ENCODE data around the gene USP3. TPM values are rescaled to one million over a fixed set of nuclear protein-coding genes. Genes with fewer than 3 reads are reported as not detected.

The USP3 gene
- total and polyA plus RNA-seq, 2 of the 13 experiments (the other 11 are each of a cell fraction or from before 2014, with no cell fraction given): 14.3 to 61.2 TPM

- in situ Hi-C loops (cut with HindIII; ENCODE audit: extremely low pct_ligation_motif_present, low pct_unique_long_range_greater_than_20kb): no loop called here
- H3K27ac ChIP-seq (ENCODE audit: extremely low read length, insufficient read depth, low read length): peak overlapping the region; percentile 6
- no peak overlapping the region for H3K4me3 ChIP-seq (replicated peaks in 1 of 3; ENCODE audit: insufficient read depth in 1 of 3, low read depth in 2 of 3, low read length in 3 of 3)
Measured at GRCh38 chr15:63482874-63483323, 21.5 kb upstream of the USP3 start.

DNA sequence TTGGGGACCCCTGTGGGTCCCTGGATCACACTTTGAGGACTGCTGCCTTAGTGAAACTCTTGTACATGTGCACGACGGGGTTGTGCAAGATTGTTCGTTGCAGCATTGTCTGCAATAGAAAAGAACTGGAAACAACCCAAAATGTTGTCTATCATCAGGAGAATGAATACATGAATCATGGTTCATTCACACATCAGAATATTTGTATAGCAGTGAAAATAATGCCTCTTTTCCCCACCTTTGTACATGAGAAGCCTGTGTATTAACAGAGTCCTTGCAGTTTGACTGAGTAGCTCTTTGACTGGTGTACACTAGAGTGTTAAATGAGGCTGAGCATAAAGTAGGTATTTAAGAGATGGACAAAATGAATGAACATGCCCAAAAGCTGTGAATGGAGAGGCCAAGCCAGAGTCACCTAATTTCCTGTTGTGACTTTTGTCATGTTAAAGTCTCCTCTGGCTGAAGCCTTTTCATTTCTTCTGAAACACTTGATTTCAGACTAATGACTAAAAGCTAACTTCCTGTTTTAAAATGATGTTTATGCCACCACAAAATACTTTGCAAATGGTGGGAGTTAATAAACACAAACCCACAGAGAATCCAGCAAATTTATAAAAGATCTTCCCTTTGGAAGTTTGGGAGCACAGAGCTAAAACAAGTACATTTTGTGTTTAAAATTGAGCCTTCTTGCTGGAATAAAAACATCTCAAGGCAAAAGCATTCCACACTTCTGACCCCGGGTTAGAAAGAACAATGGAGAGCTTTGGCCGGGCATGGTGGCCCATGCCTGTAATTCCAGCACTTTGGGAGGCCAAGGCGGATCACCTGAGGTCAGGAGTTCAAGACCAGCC, 20.6 kb upstream of the USP3 start:
- no peak for DNase-seq (ENCODE audit: low spot score)
- TF ChIP-seq, protein P1, sequence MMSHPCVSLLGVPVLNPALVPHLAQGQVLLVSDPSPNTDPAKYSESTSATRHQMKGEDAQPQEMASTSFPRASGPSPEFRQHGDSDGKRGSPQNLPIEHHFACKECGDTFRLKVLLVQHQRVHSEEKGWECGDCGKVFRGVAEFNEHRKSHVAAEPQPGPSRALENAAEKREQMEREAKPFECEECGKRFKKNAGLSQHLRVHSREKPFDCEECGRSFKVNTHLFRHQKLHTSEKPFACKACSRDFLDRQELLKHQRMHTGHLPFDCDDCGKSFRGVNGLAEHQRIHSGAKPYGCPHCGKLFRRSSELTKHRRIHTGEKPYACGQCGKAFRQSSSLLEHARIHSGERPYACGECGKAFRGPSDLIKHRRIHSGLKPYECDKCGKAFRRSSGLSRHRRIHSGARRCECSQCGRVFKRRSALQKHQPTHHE (CRISPR knock-in tag; IDR thresholded peaks at IDR 0.05; ENCODE audit: borderline replicate concordance): no peak
- TF ChIP-seq SOX13 (IDR thresholded peaks at IDR 0.05): no peak
- peak in 1 of 2 experiments; percentile 32; a peak in 1 of 4 replicates for TF ChIP-seq SOX13 (CRISPR knock-in tag; conservative IDR thresholded peaks at IDR 0.05 in 1 of 2, IDR thresholded peaks at IDR 0.05 in 1 of 2)
- TF ChIP-seq ZMYM2 (CRISPR knock-in tag; IDR thresholded peaks at IDR 0.05): 0 out of 2 replicates have a peak, but pooled peaks have one; percentile 29
- TF ChIP-seq CEBPB (IDR thresholded peaks at IDR 0.05; ENCODE audit: borderline replicate concordance, low read depth, low read length): peak; percentile 75
- 0 out of 2 replicates have a peak, but pooled peaks have one; percentile 23 for TF ChIP-seq RARA (CRISPR knock-in tag; IDR thresholded peaks at IDR 0.05)
- TF ChIP-seq ZNF747 (CRISPR knock-in tag; IDR thresholded peaks at IDR 0.05; ENCODE audit: borderline replicate concordance): no peak
- no peak for ATAC-seq
- POLR2A ChIA-PET: interaction anchor here (0.6 to 5.7 kb wide), 5 partner anchors 9 to 952 kb away, joined by 4 to 52 read pairs (median 6); partner anchors contain the start of gene USP3
- H3K36me3 ChIP-seq (replicated peaks in 1 of 2; ENCODE audit: control insufficient read depth in 1 of 2, insufficient read depth in 2 of 2, low read length in 2 of 2): no peaks in the 10 kb centered on the region
- no peaks in the 10 kb centered on the region for H4K20me1 ChIP-seq (ENCODE audit: insufficient read depth, low read length)
- no TSS peak for BruUV-seq (replicated peaks)
- no peaks in the 10 kb centered on the region for H3K9me3 ChIP-seq (ENCODE audit: low read length)
- H2AFZ ChIP-seq (ENCODE audit: low read length): no peak overlapping the region
- intact Hi-C loops (cut with micrococcal nuclease; ENCODE audit: unreplicated experiment) (no loop called here), in situ Hi-C loops (cut with HindIII; ENCODE audit: extremely low pct_ligation_motif_present, low pct_unique_long_range_greater_than_20kb) (no loop called here)
- H3K27me3 ChIP-seq (ENCODE audit: control insufficient read depth in 1 of 2, insufficient read depth in 2 of 2, low read length in 2 of 2): no peaks in the 10 kb centered on the region
- H3K4me2 ChIP-seq (ENCODE audit: low read depth, low read length): peak overlapping the region; percentile 37
- no peak overlapping the region for H3K4me3 ChIP-seq (replicated peaks in 1 of 3; ENCODE audit: insufficient read depth in 1 of 3, low read depth in 2 of 3, low read length in 3 of 3)
- H3K4me1 ChIP-seq (ENCODE audit: insufficient read depth, low read length): peaks cover 78% of the 10 kb centered on the region
- no peak for FAIRE-seq
- H3K9ac ChIP-seq (ENCODE audit: insufficient read depth, low read depth, low read length): no peak overlapping the region
- H3K79me2 ChIP-seq (ENCODE audit: insufficient read depth, low read length): no peaks in the 10 kb centered on the region
- H3K27ac ChIP-seq (ENCODE audit: extremely low read length, insufficient read depth, low read length): peak overlapping the region; percentile 25
- CTCF ChIA-PET (ENCODE audit: low intra/inter-chr PET ratio, low total read pairs): no interaction called here
- 35% methylated on average over 6 of the region's 6 CpGs for WGBS (ENCODE audit: low lambda C conversion rate)

More at GRCh38 chr15:63482874-63483323, 21.5 kb upstream of the USP3 start:
- WGBS (ENCODE audit: low lambda C conversion rate): 57% methylated on average over 7 of the region's 7 CpGs
- TF ChIP-seq ZNF709 (CRISPR knock-in tag; IDR thresholded peaks at IDR 0.05): no peak
- no peak for TF ChIP-seq CCDC6 (CRISPR knock-in tag; IDR thresholded peaks at IDR 0.05)
- TF ChIP-seq SALL1 (CRISPR knock-in tag; IDR thresholded peaks at IDR 0.05): peak; percentile 14; the same call in 1 of the 2 replicates
- TF ChIP-seq, protein P2, sequence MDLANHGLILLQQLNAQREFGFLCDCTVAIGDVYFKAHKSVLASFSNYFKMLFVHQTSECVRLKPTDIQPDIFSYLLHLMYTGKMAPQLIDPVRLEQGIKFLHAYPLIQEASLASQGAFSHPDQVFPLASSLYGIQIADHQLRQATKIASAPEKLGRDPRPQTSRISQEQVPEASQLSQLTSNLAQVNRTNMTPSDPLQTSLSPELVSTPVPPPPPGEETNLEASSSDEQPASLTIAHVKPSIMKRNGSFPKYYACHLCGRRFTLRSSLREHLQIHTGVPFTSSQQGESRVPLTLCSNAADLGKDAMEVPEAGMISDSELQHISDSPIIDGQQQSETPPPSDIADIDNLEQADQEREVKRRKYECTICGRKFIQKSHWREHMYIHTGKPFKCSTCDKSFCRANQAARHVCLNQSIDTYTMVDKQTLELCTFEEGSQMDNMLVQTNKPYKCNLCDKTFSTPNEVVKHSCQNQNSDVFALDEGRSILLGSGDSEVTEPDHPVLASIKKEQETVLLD (CRISPR knock-in tag; IDR thresholded peaks at IDR 0.05; ENCODE audit: low read depth): no peak
- TF ChIP-seq GTF3A (CRISPR knock-in tag; conservative IDR thresholded peaks at IDR 0.05): no peak
- TF ChIP-seq CBX1 (IDR thresholded peaks at IDR 0.05; ENCODE audit: low read depth): no peak
- TF ChIP-seq ATF7-NPFF (CRISPR knock-in tag; IDR thresholded peaks at IDR 0.05; ENCODE audit: low read depth): no peak
- no peak overlapping the region for H2AFZ ChIP-seq (ENCODE audit: low read length)
- ATAC-seq: no peak
- no peaks in the 10 kb centered on the region for H3K9me3 ChIP-seq (ENCODE audit: low read length)
- H3K27me3 ChIP-seq (ENCODE audit: control insufficient read depth in 1 of 2, insufficient read depth in 2 of 2, low read length in 2 of 2): no peaks in the 10 kb centered on the region
- no peaks in the 10 kb centered on the region for H3K36me3 ChIP-seq (replicated peaks in 1 of 2; ENCODE audit: control insufficient read depth in 1 of 2, insufficient read depth in 2 of 2, low read length in 2 of 2)
- peak overlapping the region; percentile 37 for H3K4me2 ChIP-seq (ENCODE audit: low read depth, low read length)
- H3K4me1 ChIP-seq (ENCODE audit: insufficient read depth, low read length): peaks cover 83% of the 10 kb centered on the region
- FAIRE-seq: no peak
- no TSS peak for BruUV-seq (replicated peaks)
- POLR2A ChIA-PET: interaction anchor here (1.4 to 5.7 kb wide), 4 partner anchors 8 to 20 kb away, joined by 4 to 52 read pairs (median 8); partner anchors contain the start of gene USP3
- CTCF ChIA-PET (ENCODE audit: low intra/inter-chr PET ratio, low total read pairs): no interaction called here
- no peak for DNase-seq (ENCODE audit: low spot score)
- no peaks in the 10 kb centered on the region for H3K79me2 ChIP-seq (ENCODE audit: insufficient read depth, low read length)
- H3K9ac ChIP-seq (ENCODE audit: insufficient read depth, low read depth, low read length): no peak overlapping the region
- intact Hi-C loops (cut with micrococcal nuclease; ENCODE audit: unreplicated experiment): no loop called here
- H4K20me1 ChIP-seq (ENCODE audit: insufficient read depth, low read length): no peaks in the 10 kb centered on the region

All from HepG2 (cell line).